GM19372 (cell line): Measurements from ENCODE around the gene FZD4.
"Not testable (repeated sequence)": the region's sequence is repeated elsewhere in the genome, so short reads cannot be mapped to it uniquely, and the experiment has no call there.

ENCODE experiments used
- ATAC-seq: cut with Tn5 transposase; IDR thresholded peaks from one replicate; pipeline ENCODE4 v1.9.1; 2021; ENCODE audit warnings: mild to moderate bottlenecking, low read depth, moderate library complexity; ENCODE audit not compliant: unreplicated experiment

FZD4 gene

DNA sequence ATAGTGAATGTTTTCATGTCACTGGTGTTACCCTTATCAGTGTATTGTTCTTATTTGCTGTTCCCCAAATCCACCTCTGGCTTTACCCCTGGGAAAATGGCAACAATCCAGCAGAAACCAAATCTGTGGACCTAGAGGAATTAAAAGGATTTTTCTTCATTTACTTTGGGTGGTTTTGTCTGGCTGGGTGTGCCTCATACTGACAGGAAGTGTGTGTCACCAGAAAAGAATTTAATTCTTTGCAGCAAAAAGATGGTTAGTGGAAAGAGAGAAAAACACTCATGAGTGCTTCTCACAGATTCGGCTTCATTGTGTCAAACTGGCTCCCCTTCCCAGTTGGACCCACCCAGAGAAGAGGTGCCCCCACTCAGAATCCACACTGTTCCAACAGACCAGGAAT lies 38.9 kb downstream of the FZD4 start:
- ATAC-seq: no peak

DNA sequence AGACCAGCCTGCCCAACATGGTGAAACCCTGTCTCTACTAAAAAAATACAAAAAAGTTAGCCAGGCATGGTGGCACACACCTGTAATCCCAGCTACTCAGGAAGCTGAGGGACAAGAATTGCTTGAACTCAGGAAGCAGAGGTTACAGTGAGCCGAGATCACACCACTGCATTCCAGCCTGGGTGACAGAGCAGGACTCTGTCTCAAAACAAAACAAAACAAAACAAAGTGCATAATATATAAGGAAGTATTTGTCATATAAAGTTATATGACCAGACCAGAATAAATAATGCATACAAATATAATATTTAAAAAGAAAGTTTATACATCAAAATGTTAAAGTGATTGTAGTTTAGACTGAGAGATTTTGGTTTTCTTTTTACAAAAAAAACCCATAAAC lies 39.3 kb downstream of the FZD4 start:
- ATAC-seq: not testable (repeated sequence)

DNA sequence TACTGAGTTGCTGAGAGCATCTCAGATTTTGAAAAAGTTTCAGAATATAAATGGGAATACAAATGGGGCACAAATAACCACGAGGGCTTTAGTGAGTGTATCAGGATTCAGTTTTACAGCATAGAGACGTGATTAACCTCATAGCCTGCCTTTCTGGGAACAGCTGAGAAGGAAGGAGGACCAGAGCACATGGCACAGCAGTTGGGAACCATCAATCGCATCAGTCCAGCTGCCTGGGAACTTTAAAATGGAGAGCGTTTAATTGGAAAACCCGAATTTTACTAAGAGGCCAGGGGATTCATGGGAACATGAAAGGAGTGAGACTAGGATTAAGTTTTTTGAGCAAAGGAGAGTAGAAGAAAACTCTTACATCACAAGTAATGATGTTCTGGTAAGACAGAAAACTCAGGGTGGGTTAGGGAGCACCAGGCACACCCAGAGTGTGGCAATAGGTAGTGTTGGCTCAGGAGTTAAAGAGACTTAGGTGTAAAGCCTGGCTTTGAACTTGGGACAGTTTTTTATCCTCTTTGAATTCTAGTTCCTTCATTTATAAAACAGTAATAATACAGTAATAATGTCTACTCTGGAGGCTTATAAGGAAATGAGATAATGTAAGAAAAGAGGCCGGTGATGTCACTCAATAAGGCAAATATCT lies 40.2 kb downstream of the FZD4 start:
- ATAC-seq: no peak

DNA sequence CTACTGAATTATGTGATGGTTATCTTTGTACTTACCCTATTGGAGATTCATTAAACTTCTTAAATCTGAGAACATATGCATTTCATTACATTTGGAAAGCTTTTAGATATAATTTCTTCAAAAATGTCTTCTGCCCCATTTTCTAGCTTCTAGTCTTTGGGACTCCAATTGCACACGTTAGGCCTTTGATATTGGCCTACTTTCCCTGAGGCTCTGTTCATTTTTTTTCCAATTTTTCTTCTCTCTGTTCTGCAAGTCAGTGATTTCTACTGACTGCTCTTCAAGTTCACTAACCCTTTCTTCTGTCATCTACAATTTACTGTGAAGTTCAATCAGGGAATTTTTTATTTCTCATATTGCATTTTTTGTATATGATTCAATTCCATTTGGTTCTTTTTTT lies 43.0 kb downstream of the FZD4 start:
- no peak for ATAC-seq

DNA sequence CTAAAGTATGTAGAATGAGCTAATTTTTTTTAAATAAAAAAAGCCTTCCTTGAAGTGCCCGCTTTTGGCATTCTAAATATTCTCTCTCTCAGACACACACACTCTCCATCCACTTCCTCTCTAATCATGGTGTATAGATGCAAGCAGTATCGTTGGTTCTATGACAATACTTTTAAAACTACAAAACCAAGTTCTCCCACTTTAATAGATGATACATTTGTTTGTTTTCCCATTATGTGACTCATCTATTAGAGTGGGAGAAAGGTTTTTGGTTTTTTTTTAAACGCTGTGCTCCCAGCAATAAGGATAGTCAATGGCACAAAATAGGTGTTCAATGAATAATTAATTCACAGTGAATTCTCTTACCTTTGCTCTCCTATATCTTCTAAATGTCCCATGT lies 44.6 kb downstream of the FZD4 start:
- no peak for ATAC-seq

DNA sequence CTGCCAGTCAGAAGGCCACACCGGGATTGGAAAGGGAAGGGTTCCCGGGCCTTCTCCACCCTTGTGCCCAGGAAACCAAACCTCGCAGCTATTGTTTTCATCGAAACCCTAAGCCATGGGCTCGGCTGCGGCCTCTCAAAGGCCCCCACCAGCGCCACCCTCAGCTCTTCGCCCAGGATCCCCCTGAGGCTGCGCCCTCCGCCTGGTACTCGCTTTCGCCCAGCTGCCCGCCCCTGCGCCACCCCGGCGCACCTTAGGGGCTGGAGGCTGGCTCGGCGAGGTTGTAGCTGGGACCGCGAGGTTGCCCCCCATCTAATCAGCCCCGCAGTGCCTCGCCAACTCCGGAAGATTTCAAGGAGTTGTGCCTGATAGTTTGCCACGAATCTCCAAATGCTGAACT lies 49.0 kb downstream of the FZD4 start:
- no peak for ATAC-seq

DNA sequence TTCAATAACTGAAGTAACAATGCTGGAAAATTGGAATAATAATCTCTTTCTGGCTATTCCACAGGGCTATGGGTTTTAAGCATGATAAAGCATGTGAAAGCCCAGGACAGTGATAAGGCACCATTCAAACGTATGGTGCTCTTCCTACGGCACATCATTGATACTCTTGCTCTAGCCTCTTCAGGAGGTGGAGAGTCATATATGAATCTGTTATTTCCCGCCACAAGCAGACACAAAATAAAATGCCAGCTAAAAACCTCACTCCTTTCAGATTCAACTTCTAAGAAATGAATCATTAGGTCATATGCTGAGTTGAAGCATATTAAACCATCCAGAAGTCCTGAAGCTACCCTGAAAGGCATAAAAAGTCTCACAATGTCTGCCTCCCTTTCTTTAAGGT lies 49.9 kb downstream of the FZD4 start:
- no peak for ATAC-seq

DNA sequence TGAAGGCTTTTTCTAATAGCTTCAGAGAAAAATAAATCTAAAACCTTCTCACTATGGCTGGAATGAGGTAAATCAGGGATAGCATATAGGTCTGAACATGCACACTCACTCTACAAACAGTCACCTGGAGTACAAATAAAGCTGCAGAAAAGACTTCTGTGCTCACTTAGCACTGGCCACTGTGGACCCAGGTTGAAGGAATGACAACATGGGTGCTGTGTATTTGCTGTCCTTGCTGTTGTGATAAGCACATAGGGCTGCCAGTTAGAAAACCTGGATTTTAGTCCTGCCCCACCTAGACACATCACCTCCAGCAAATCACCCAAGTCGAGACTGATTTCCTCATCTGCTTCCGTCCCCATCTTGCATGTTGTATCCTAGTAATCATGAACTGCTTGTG lies 51.2 kb downstream of the FZD4 start:
- no peak for ATAC-seq

DNA sequence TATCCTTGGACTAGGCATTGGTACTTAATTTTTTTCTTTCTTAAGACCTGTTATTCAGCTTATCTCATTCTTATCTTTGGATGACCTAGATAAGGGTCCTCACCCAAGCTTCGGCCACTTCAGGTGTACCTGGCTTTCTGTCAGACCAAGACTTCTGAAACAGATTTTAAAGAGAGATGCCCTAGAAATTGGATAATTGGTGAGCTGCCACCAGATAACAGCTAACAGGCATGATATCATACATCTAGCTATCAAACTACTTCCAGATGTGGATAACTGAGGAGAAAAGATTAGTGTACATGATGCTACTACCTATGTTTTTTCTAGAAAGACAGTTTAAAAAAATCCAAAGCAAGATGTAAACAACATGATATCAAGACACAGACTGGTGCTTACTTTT lies 52.9 kb downstream of the FZD4 start:
- ATAC-seq: no peak

DNA sequence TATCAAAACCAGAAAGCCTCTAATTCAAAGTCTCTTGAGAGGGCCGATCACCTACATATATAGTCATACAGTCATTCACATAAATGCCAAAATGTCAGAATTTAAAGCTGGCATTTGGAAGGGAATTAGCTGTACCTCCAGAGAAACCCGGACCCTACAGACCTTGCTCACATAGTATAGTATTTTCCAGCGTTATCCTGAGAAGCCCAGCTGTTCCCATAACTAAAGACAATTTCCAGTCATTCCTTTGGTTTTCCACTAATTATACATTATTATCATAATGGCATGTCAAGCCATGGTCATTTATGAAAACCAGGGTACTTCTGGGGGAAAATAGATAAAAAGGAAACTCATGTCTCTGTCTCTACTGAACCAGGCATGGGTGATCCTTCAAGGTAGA lies 53.6 kb downstream of the FZD4 start:
- ATAC-seq: no peak

DNA sequence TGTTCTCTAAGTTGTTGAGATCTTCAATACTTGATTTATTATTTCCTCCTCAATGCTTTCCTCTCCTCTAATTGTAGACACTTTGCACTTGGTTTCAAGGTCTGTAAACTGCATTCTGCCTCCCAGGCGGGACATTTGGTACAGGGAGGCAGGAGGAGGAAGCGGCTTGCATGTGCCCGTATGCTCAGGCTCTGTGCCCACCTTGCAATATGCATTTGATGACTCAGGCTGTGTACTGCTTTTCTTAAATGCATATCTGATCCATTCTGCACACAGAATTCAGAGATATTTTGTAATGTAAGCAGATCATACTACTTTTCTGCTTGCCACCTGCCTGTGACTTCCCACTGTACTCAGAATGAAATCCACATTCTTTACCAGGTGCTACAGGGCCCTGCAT lies 55.0 kb downstream of the FZD4 start:
- ATAC-seq: no peak

DNA sequence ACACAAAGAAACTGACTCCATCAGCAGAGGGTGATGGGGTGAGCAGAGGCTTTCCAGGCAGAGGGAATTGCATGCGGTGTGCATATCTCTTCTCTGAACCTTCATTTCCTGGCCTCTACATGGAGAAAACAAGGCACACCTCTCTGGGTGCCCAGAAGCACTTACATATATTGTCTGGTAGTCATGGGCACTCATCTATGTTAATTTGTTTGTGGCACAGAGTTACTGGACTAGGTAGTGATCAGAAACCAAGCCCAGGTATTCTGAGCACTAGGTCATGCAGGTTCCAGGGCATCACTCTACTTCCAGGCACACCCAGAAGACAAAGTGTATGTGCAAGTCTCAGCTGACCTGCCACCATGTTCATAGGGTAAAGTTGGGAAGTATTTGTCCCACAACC lies 56.5 kb downstream of the FZD4 start:
- no peak for ATAC-seq

DNA sequence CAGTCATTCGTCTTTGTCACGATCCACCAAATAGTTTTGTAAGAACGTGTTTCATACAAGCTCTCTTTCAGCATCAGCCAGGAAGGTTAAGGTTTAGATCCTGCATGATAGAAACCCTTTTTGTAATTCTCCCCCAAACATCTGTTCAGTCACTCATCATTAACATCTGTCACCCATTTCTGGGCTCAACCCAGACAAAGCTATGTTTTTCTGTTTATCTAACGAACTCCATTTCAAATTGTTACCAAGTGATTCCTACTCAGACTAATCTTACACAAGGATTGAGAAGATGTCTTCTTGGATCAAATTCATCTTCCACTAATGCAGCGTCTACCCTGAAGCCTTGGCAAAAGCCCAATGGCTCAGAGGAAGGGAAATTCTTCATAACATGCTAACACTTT lies 58.8 kb downstream of the FZD4 start:
- no peak for ATAC-seq
